Testis (tissue), 2 donors: ENCODE measurements around the gene ZNF213.

Experiments used
- CTCF ChIP-seq, 3 experiments: fragments of 450-650 bp in 2 of 3; fragments of 200-600 bp in 1 of 3; sonication (generic) in 1 of 3; IDR thresholded peaks; one replicate each; pipeline ENCODE4 v1.5.1; 2016 to 2019; ENCODE audit warnings: antibody characterized with exemption in 3 of 3, mild to moderate bottlenecking in 2 of 3, moderate library complexity in 1 of 3
- POLR2A ChIP-seq: fragments of 450-650 bp; IDR thresholded peaks from one replicate; pipeline ENCODE4 v1.6.1; 2017; ENCODE audit warnings: antibody characterized with exemption, mild to moderate bottlenecking, moderate library complexity

DNA sequence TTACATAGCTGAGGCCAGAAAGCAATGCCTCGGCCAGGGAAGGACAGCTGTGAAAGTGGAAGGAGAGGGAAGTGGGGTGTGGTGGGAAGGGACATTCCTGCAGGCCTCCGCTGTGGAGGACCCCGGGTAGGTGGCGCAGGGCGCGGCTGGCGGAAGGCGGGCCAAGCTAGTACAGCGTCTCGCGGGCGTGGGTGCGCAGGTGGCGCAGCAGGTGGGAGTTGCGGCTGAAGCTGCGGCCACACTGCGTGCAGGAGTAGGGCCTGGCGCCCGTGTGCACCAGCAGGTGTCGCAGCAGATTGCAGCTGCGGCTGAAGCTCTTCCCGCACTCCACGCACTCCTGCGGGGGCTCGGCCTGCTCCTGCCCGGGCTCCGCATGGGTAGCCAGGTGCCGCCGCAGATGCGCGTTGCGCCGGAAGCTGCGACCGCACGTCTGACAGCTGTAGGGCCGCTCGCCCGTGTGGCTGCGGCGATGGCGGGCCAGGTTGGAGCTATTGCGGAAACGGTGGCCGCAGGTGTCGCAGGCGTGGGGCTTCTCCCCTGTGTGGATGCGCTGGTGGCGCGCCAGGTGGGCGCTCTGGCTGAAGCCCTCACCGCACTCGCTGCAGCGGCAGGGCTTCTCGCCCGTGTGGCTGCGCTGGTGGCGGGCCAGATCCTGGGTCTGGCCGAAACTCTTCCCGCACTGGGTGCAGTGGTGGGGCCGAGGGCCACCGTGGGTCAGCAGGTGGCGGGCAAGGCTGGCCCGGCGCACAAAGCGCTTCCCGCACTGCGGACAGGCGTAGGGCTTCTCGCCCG lies 45.7 kb upstream of the ZNF213 start:
- TF ChIP-seq CTCF (IDR thresholded peaks at IDR 0.05) (no peak), POLR2A (no peak)
